HEK293 (cell line): ENCODE results near the gene SYS1.

Source experiments
- HOXD13 ChIP-seq: sonication (generic); formaldehyde crosslinking; IDR thresholded peaks from 2 replicates; pipeline ENCODE4 v1.8.0; 2022; ENCODE audit warnings: missing genetic modification reagents, borderline replicate concordance
- PRDM6 ChIP-seq: fragments of 450-650 bp; formaldehyde crosslinking; IDR thresholded peaks from 2 replicates; pipeline ENCODE4 v1.5.1; 2017; ENCODE audit warnings: missing biosample characterization, missing genetic modification characterization
- TRIM28 ChIP-seq: IDR thresholded peaks from 2 replicates; pipeline ENCODE4 v1.6.1; 2011; ENCODE audit warnings: low read length, control low read depth, borderline replicate concordance
- ZBTB1 ChIP-seq: fragments of 450-650 bp; formaldehyde crosslinking; IDR thresholded peaks from 2 replicates; pipeline ENCODE4 v1.5.1; 2016; ENCODE audit warnings: missing biosample characterization, missing genetic modification characterization
- ZFHX2 ChIP-seq: fragments of 450-650 bp; formaldehyde crosslinking; conservative IDR thresholded peaks from 2 replicates; pipeline ENCODE4 v1.5.1; 2016; ENCODE audit warnings: missing biosample characterization, missing genetic modification characterization
- ZNF133 ChIP-seq: fragments of 450-650 bp; formaldehyde crosslinking; IDR thresholded peaks from 2 replicates; pipeline ENCODE4 v1.5.1; 2016; ENCODE audit warnings: missing biosample characterization, missing genetic modification characterization
- ZNF169 ChIP-seq: fragments of 450-650 bp; formaldehyde crosslinking; IDR thresholded peaks from 2 replicates; pipeline ENCODE4 v1.5.1; 2016; ENCODE audit warnings: missing biosample characterization, missing genetic modification characterization
- ZNF24 ChIP-seq: fragments of 450-650 bp; formaldehyde crosslinking; IDR thresholded peaks from 2 replicates; pipeline ENCODE4 v1.5.1; 2016; ENCODE audit warnings: missing biosample characterization, missing genetic modification characterization
- ZNF354C ChIP-seq: fragments of 450-650 bp; formaldehyde crosslinking; IDR thresholded peaks from 2 replicates; pipeline ENCODE4 v1.5.1; 2016; ENCODE audit warnings: missing biosample characterization, missing genetic modification characterization, low read depth, borderline replicate concordance
- ZNF362 ChIP-seq: fragments of 450-650 bp; formaldehyde crosslinking; IDR thresholded peaks from 2 replicates; pipeline ENCODE4 v1.5.1; 2016; ENCODE audit warnings: missing biosample characterization, missing genetic modification characterization
- ZNF518A ChIP-seq: fragments of 450-650 bp; formaldehyde crosslinking; conservative IDR thresholded peaks from 2 replicates; pipeline ENCODE4 v1.5.1; 2016; ENCODE audit warnings: low read depth, missing biosample characterization, missing genetic modification characterization
- ZNF549 ChIP-seq: fragments of 450-650 bp; IDR thresholded peaks from 2 replicates; pipeline ENCODE4 v1.5.1; 2018; ENCODE audit warnings: missing biosample characterization, missing genetic modification characterization, mild to moderate bottlenecking, inconsistent platforms, moderate library complexity
- ZNF555 ChIP-seq: fragments of 450-650 bp; formaldehyde crosslinking; conservative IDR thresholded peaks from 2 replicates; pipeline ENCODE4 v1.5.1; 2017; ENCODE audit warnings: missing biosample characterization, mild to moderate bottlenecking, missing genetic modification characterization, inconsistent platforms
- ZNF571 ChIP-seq: fragments of 450-650 bp; formaldehyde crosslinking; IDR thresholded peaks from 2 replicates; pipeline ENCODE4 v1.5.0; 2017; ENCODE audit warnings: missing biosample characterization, missing genetic modification characterization
- ZNF626 ChIP-seq: fragments of 450-650 bp; sonication (Bioruptor Pico); formaldehyde crosslinking; IDR thresholded peaks from 2 replicates; pipeline ENCODE4 v1.5.1; 2018; ENCODE audit warnings: missing biosample characterization, missing genetic modification characterization, inconsistent platforms
- ZNF692 ChIP-seq: fragments of 450-650 bp; formaldehyde crosslinking; IDR thresholded peaks from 2 replicates; pipeline ENCODE4 v1.5.1; 2016; ENCODE audit warnings: missing biosample characterization, missing genetic modification characterization
- ZNF701 ChIP-seq: fragments of 450-650 bp; formaldehyde crosslinking; IDR thresholded peaks from 2 replicates; pipeline ENCODE4 v1.5.1; 2016; ENCODE audit warnings: missing biosample characterization, missing genetic modification characterization
- ZSCAN16 ChIP-seq: fragments of 450-650 bp; formaldehyde crosslinking; IDR thresholded peaks from 2 replicates; pipeline ENCODE4 v1.5.1; 2016; ENCODE audit warnings: missing biosample characterization, missing genetic modification characterization
- ZSCAN23 ChIP-seq: fragments of 450-650 bp; formaldehyde crosslinking; IDR thresholded peaks from 2 replicates; pipeline ENCODE4 v1.5.1; 2016; ENCODE audit warnings: missing biosample characterization, missing genetic modification characterization
- ZSCAN4 ChIP-seq: fragments of 450-650 bp; formaldehyde crosslinking; IDR thresholded peaks from 2 replicates; pipeline ENCODE4 v1.5.1; 2017; ENCODE audit warnings: missing biosample characterization, missing genetic modification characterization

SYS1 gene

GRCh38 chr20:45400346-45401031 is 37.5 kb downstream of the SYS1 start (continued):
- TF ChIP-seq ZNF362 (tag by site-specific recombination) (no peak), ZNF354C (tag by site-specific recombination) (no peak), PRDM6 (tag by site-specific recombination) (no peak), ZNF692 (tag by site-specific recombination) (no peak), ZBTB1 (tag by site-specific recombination) (no peak), ZSCAN16 (tag by site-specific recombination) (no peak), TRIM28 (peak; percentile 48; the same call in 1 of the 2 replicates), ZSCAN4 (tag by site-specific recombination) (no peak), ZNF555 (no peak), ZNF24 (tag by site-specific recombination) (no peak), ZNF571 (tag by site-specific recombination) (no peak), HOXD13 (no peak), ZNF701 (tag by site-specific recombination) (no peak), ZSCAN23 (no peak), ZNF518A (0 out of 2 replicates have a peak, but pooled peaks have one; percentile 25), ZNF549 (tag by site-specific recombination) (no peak), ZNF133 (tag by site-specific recombination) (no peak), ZNF626 (tag by site-specific recombination) (peak; percentile 88; the same call in 1 of the 2 replicates), ZNF169 (tag by site-specific recombination) (no peak), ZFHX2 (tag by site-specific recombination) (no peak)
